Astrocyte (in vitro differentiated cells and primary cell): Measurements from ENCODE around the gene SPNS3.

Source experiments
- CTCF ChIP-seq: IDR thresholded peaks from 2 replicates; pipeline ENCODE4 v1.5.1; 2011; ENCODE audit warnings: low read depth, mild to moderate bottlenecking, inconsistent platforms, low read length, moderate library complexity; ENCODE audit not compliant: insufficient read depth
- EZH2 ChIP-seq: IDR thresholded peaks from 2 replicates; pipeline ENCODE4 v1.6.1; 2012; ENCODE audit warnings: mild to moderate bottlenecking, low read length, inconsistent platforms; ENCODE audit not compliant: insufficient read depth

DNA sequence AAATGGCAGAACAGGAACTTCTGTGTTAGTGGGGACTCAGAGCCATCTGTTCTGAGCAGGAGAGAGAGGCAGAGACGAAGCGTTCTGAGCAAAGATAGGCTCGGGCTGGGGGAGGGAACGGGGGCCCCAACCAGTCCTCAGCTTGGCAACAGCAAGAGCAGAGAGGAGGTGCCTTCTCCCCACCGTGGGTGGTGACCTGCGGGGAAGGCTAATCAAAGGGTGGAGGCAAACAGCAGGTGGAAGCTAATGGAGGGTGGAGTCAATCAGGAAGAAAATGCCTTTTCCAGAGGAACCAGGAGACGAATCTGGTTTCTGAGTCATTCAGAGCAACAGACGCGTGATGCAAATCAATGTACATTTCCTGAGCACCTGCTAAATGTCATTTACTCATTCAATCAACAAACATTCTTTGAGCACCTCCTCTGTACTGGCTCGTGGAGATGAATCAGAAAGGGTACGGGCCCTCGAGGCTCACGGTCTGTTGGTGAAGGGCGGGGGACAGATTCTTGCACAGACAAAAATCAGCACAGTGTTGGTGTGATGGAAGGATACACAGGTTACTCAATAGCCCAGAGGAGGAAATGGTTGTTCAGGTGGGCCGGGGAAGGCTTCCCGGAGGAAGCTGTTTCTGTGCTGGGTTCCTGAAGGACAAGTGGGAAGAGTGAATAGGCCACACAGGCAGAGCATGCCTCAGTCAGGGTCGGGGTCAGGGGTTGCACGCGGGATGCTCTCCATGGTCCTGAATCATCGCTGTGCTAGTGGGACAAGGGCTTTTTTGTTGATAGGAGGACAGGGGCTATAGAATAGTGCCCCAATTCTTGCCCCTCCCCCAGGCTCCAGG lies 59.2 kb downstream of the SPNS3 start:
- no peak for TF ChIP-seq CTCF
- TF ChIP-seq EZH2: no peak
